Inferior parietal cortex (tissue), 1 donor: Measurements from ENCODE around the gene CD63.

Source experiments
- DNase-seq: peaks from one replicate; pipeline ENCODE4 v3.0.0-alpha.2; 2016; ENCODE audit errors: extremely low spot score

The CD63 gene

DNA sequence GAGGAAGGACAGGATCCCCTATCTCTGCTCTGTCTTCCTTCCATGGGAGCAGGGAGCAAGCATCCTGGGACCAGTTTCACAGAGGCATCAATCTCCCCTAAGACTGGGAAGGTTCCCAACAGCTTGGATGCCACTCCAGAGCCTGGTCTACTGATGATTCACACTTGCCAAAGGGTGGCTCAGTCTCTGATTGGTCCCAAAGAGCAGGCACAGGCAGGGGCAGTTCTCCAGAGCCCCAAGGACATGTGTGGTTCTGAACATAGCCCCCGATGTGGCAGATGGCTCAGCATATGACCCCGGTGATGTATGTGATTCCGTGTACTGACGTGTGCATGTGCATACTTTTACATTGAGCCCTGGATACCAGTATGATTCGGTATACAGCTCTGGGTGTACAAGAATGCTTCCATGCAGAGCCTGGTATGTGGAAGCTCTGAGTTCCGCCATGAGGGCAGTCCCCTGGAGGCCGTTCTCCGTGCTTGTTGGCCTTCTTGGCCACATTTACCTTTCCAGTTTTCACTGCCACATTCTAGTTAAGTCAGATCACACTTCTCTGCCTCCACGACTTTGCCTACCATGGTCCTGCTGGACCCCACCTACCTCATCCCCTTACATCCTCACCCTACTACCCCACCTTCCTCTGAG lies 42.3 kb downstream of the CD63 start:
- DNase-seq = no peak

DNA sequence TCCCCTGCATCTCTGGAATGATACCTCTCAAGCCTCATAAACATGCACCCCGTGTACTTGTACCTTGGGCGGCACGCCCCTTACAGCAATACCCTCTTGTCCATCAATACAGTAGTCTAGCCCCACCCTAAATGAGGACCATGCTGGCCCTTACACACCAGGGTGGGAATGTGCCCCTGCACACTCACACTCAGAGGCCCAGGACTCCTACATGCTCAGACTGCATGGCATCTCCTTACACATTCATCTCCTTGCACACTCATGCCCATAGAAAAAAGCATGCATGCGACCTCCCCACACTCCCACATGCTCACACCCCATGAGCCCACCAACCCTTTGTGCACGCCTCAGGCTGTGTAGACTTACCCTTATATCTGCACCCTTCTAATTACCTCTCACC lies 43.1 kb downstream of the CD63 start:
- DNase-seq = no peak

DNA sequence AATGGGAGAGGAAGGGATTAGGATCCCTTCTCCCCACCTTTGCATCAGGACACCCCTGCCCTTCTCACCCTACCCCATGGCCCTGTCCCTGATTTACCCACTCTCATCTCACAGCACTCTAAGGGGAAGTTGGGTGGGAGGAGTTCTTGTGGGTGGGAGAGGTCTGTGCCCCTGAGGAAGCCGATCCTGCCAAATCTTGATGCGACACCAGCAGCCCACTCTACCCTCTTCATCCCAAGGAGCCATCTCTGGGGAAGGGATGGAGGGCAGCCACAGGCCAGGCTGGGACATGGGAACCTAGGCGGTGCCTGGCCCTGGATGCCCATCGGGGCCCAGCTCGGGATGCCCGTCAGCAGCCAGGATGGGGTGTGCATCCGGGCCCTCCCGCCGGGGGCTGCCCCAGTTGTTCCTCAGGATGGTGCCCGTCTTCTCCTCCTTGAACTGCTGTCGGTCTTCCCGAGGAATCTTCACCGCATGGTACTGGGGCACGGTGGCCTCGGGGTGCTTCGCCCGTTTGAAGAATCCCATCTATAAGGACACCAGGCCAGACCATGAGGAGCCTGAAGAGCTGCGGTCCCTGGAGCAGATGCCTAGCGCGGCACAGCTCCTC lies 43.9 kb downstream of the CD63 start:
- no peak for DNase-seq

DNA sequence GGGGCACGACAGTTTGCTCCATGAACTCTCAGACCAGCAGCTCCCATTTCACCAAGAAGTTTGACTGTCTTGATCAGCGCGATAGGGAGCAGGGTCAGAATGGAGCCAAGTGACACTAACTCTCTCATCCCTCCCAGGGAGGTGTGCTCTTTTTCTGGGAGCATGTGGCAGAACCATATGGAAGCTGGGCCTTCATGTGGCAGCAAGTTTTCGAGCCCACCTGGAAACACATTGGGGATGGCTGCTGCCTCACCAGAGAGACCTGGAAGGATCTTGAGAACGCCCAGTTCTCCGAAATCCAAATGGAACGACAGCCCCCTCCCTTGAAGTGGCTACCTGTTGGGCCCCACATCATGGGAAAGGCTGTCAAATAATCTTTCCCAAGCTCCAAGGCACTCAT lies 45.1 kb downstream of the CD63 start:
- DNase-seq = no peak

DNA sequence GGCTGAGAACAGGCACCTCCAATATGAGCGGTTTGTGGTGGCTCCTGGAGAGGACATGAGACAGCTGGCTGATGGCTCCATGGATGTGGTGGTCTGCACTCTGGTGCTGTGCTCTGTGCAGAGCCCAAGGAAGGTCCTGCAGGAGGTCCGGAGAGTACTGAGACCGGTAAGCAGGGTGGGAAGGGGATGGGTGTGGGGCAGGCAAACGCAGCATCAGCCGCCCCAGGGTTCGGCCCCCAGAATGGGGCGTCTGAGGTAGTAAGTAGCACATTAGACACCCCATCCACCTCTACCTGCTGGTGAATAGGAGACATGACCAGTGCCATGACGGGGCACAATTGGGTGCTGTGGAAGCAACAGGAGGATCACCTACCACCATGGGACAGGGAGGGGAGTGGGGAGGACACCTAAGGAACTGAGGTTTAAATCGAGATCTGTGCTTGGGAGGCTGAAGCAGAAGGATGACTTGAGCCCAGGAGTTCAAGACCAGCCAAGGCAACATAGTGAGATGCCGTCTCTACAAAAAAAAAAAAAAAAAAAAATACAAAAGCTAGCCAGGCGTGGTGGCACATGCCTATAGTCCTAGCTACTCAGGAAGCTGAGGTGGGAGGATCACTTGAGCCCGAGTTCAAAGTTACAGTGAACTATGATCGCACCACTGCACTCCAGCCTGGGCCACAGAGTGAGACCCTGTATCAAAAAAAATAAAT lies 46.6 kb downstream of the CD63 start:
- DNase-seq = no peak

DNA sequence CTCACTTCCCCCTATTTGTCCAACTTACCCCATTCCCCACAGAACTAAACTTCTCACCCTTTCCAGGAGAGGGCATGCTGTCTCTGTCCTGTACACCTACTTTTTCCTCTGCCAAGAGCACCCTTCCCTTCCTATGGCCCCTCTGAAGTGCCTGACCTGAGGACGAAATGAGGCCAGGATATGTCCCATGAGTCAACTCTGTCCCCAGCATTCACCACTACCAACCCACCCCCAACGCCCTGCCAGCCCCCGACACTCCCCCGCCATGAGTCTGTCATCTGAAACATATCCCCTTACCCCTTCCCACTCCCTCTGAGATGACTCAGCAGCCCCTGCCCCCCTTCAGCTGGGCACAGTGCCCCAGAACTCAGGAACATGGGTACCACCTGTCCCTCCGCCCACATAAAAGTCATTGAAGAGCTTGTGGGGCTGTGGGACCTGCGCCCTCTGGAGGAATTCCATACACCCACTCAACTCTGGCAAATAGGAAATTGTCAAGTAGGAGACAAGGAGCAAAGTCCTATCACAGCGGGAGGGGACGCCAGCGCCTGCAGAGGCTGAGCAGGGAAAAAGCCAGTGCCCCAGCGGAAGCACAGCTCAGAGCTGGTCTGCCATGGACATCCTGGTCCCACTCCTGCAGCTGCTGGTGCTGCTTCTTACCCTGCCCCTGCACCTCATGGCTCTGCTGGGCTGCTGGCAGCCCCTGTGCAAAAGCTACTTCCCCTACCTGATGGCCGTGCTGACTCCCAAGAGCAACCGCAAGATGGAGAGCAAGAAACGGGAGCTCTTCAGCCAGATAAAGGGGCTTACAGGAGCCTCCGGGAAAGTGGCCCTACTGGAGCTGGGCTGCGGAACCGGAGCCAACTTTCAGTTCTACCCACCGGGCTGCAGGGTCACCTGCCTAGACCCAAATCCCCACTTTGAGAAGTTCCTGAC lies 47.4 kb downstream of the CD63 start:
- no peak for DNase-seq

DNA sequence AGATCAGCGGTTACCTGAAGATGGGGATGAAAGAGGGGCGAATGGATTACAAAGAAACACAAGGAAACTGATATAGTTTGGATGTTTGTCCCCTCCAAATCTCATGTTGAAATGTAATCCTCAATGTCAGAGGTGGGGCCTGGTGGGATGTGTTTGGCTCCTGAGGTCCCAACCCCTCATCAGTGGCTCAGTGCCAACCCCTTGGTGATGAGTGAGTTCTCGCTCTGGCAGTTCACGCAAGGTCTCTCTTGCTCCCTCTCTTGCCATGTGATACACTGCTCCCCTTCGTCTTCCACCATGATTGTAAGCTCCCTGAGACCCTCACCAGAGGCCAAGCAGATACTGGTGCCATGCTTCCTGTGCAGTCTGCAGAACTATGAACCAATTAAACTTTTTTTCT lies 49.1 kb downstream of the CD63 start:
- no peak for DNase-seq

DNA sequence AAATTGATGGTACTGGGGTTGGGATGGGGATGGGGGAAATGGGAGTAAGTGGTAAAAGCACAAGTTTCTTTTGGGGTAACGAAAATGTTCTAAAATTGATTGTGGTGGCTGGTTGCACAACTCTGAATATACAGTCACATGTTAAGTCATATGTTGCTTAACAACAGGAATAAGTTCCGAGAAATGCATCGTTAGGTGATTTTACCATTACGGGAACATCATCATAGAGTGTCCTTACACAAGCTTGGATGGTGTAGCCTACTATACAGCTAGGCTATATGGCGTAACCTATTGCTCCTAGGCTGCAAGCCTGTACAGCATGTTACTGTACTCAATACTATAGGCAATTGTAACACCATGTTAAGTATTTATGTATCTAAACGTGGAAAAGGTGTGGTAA lies 52.1 kb downstream of the CD63 start:
- DNase-seq = no peak

DNA sequence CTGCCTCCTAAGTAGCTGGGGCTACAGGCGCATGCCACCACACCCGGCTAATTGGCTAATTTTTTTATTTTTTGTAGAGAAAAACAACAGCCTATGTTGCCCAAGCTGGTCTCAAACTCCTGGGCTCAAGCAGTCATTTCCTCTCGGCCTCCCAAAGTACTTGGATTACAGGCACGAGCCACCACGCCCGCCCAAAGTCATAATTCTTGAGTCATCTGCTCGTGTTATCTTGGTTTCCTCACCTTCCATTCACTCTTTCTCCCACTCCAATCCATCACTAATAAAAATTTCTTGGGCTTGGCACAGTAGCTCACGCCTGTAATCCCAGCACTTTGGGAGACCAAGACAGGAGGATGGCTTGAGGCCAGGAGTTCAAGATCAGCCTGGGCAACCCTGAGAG lies 53.1 kb downstream of the CD63 start:
- DNase-seq = no peak
